Renal cortex interstitium (tissue), 15 donors: ENCODE measurements around the gene TIAL1. TPM values are rescaled to one million over a fixed set of nuclear protein-coding genes. Genes with fewer than 3 reads are reported as not detected.

Experiments used
- DNase-seq, 11 donors: peaks; one replicate each; pipeline ENCODE4 v3.0.0-alpha.2; 2013; ENCODE audit warnings: low read depth in 9 of 11, low spot score in 4 of 11; ENCODE audit errors: extremely low read depth in 1 of 11
- long read RNA-seq, 16 experiments: transcript quantifications; one replicate each; lab custom pipeline, GENCODE V29; 2026
- polyA plus RNA-seq, 3 donors: library from polyadenylated mRNA; unstranded; fragments of 120-200 nt; gene quantifications; one replicate each; pipeline ENCODE4 v1.2.1, GENCODE V29; 2013; ENCODE audit not compliant: insufficient read length in 3 of 3

TIAL1 gene
- 100 to 1,000 TPM; 145 to 201 (median 178) TPM for polyA plus RNA-seq
- long read RNA-seq, donor 1, full-length matches to known transcripts, result 6 of 6 reads
- long read RNA-seq, donor 1, partial matches to known transcripts, result 0 of 6 reads
- long read RNA-seq, donor 1, other reads (novel, unspliced or antisense), result 0 of 6 reads
- long read RNA-seq, donor 2, full-length matches to known transcripts, result 9 of 42 reads
- long read RNA-seq, donor 2, partial matches to known transcripts, result 33 of 42 reads
- long read RNA-seq, donor 2, other reads (novel, unspliced or antisense), result 0 of 42 reads
- long read RNA-seq, donor 3, full-length matches to known transcripts, result 16 of 16 reads
- long read RNA-seq, donor 3, partial matches to known transcripts, result 0 of 16 reads
- long read RNA-seq, donor 3, other reads (novel, unspliced or antisense), result 0 of 16 reads
- long read RNA-seq, donor 4, full-length matches to known transcripts, result 14 of 14 reads
- long read RNA-seq, donor 4, partial matches to known transcripts, result 0 of 14 reads
- long read RNA-seq, donor 4, other reads (novel, unspliced or antisense), result 0 of 14 reads
- long read RNA-seq, donor 5, result 0 reads
- long read RNA-seq, donor 6, full-length matches to known transcripts, result 13 of 39 reads
- long read RNA-seq, donor 6, partial matches to known transcripts, result 26 of 39 reads
- long read RNA-seq, donor 6, other reads (novel, unspliced or antisense), result 0 of 39 reads
- long read RNA-seq, donor 7, full-length matches to known transcripts, result 19 of 19 reads
- long read RNA-seq, donor 7, partial matches to known transcripts, result 0 of 19 reads
- long read RNA-seq, donor 7, other reads (novel, unspliced or antisense), result 0 of 19 reads
- long read RNA-seq, donor 8, full-length matches to known transcripts, result 24 of 42 reads
- long read RNA-seq, donor 8, partial matches to known transcripts, result 18 of 42 reads
- long read RNA-seq, donor 8, other reads (novel, unspliced or antisense), result 0 of 42 reads
- long read RNA-seq, donor 9, full-length matches to known transcripts, result 23 of 30 reads
- long read RNA-seq, donor 9, partial matches to known transcripts, result 7 of 30 reads
- long read RNA-seq, donor 9, other reads (novel, unspliced or antisense), result 0 of 30 reads
- long read RNA-seq, donor 10, full-length matches to known transcripts, result 9 of 9 reads
- long read RNA-seq, donor 10, partial matches to known transcripts, result 0 of 9 reads
- long read RNA-seq, donor 10, other reads (novel, unspliced or antisense), result 0 of 9 reads
- long read RNA-seq, donor 11, full-length matches to known transcripts, result 11 of 11 reads
- long read RNA-seq, donor 11, partial matches to known transcripts, result 0 of 11 reads
- long read RNA-seq, donor 11, other reads (novel, unspliced or antisense), result 0 of 11 reads
- long read RNA-seq, donor 12, partial matches to known transcripts, result 0 of 2 reads
- long read RNA-seq, donor 12, other reads (novel, unspliced or antisense), result 0 of 2 reads
- long read RNA-seq, donor 13, result 0 reads
- long read RNA-seq, donor 14, full-length matches to known transcripts, result 16 of 16 reads
- long read RNA-seq, donor 14, partial matches to known transcripts, result 0 of 16 reads
- long read RNA-seq, donor 14, other reads (novel, unspliced or antisense), result 0 of 16 reads
- long read RNA-seq, donor 15, full-length matches to known transcripts, result 4 of 4 reads
- long read RNA-seq, donor 15, partial matches to known transcripts, result 0 of 4 reads
- long read RNA-seq, donor 15, other reads (novel, unspliced or antisense), result 0 of 4 reads
- long read RNA-seq, donor 16, full-length matches to known transcripts, result 34 of 40 reads
- long read RNA-seq, donor 16, partial matches to known transcripts, result 6 of 40 reads
- long read RNA-seq, donor 16, other reads (novel, unspliced or antisense), result 0 of 40 reads

GRCh38 chr10:119596537-119597404, at the start of gene TIAL1:
Gene TIAL1 (minus strand): TSS chr10:119596964. CDS start chr10:119596465, 499 bp downstream.
- peak; percentile 95 to 99 (median 99) for DNase-seq

- no peak for DNase-seq
These were observed 48.2 kb upstream of the TIAL1 start for GRCh38 chr10:119644994-119645393.

GRCh38 chr10:119644205-119644814, 47.5 kb upstream of the TIAL1 start:
- DNase-seq, result no peak

- no peak for DNase-seq
These were observed 46.8 kb upstream of the TIAL1 start for GRCh38 chr10:119643306-119644204.

- DNase-seq, result no peak
These were observed 45.9 kb upstream of the TIAL1 start for GRCh38 chr10:119642556-119643111.

- no peak for DNase-seq
These were observed 44.2 kb upstream of the TIAL1 start for GRCh38 chr10:119640875-119641526.

- no peak for DNase-seq
These were observed 43.6 kb upstream of the TIAL1 start for GRCh38 chr10:119640384-119640783.

- DNase-seq, result no peak
These were observed 42.2 kb upstream of the TIAL1 start for GRCh38 chr10:119638982-119639381.

- no peak for DNase-seq
These were observed 40.9 kb upstream of the TIAL1 start for GRCh38 chr10:119637631-119638030.

- DNase-seq, result no peak
These were observed 37.4 kb upstream of the TIAL1 start for GRCh38 chr10:119634219-119634544.

GRCh38 chr10:119633538-119634218, 36.9 kb upstream of the TIAL1 start:
- peak in 1 of 11 donors; percentile 58 for DNase-seq

- no peak for DNase-seq
These were observed 33.5 kb upstream of the TIAL1 start for GRCh38 chr10:119630300-119630699.

- DNase-seq, result no peak
These were observed 29.0 kb upstream of the TIAL1 start for GRCh38 chr10:119625570-119626280.

GRCh38 chr10:119621078-119621384, 24.3 kb upstream of the TIAL1 start:
- DNase-seq, result no peak
